ENCODE results near the gene NDUFAF3. TPM values are rescaled to one million over a fixed set of nuclear protein-coding genes. Genes with fewer than 3 reads are reported as not detected.
A peak's percentile ranks its signal among the peaks of the same experiment; 100 is the strongest.
"Not testable (repeated sequence)": the region's sequence is repeated elsewhere in the genome, so short reads cannot be mapped to it uniquely, and the experiment has no call there.

The NDUFAF3 gene
- total and polyA plus RNA-seq, 10 of the 15 experiments (the other 5 are each of a cell fraction or from before 2014, with no cell fraction given): 25.4 to 228 (median 63.9) TPM

DNA sequence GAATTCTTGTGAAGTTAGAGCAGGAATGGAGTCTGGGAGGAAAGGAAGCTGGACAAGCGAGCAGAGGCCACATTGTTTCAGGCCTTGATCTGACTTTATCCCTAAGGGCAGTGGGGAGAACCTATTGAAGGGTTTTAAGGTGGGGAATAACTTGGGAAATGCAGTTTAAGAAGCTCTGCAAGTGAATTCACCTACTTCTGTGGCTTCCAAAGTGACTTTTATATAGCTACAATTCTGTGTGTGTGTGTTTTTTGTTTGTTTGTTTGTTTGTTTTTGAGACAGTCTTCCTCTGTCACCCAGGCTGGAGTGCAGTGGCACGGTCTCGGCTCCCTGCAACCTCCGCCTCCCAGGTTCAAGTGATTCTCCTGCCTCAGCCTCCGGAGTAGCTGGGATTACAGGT lies 13.3 kb upstream of the NDUFAF3 start:
- ATAC-seq; H4K20me1 ChIP-seq (ENCODE audit: control insufficient read depth, insufficient read depth); DNase-seq (ENCODE audit: low read depth, low spot score); intact Hi-C loops (cut with micrococcal nuclease; ENCODE audit: unreplicated experiment); in situ Hi-C loops (cut with MboI); H2AFZ ChIP-seq (ENCODE audit: control insufficient read depth, low read depth, low read length); H3K9me3 ChIP-seq (replicated peaks; ENCODE audit: control insufficient read depth, insufficient read depth, low read length); H3K27ac ChIP-seq (ENCODE audit: control insufficient read depth, insufficient read depth); H3K27me3 ChIP-seq (replicated peaks in 1 of 2; ENCODE audit: control insufficient read depth in 2 of 2, insufficient read depth in 2 of 2, low read length in 1 of 2); FAIRE-seq: not testable (repeated sequence)
- POLR2A ChIA-PET: interaction anchor here (0.6 to 4.0 kb wide), 7 partner anchors 9 to 461 kb away, joined by 3 to 67 read pairs (median 7); partner anchors contain the start of genes DALRD3, IMPDH2, IP6K2 and P4HTM
- H3K4me2 ChIP-seq (ENCODE audit: control insufficient read depth, insufficient read depth): peak overlapping the region; percentile 91
- TF ChIP-seq POLR2AphosphoS5 (IDR thresholded peaks at IDR 0.05; ENCODE audit: low read length): 0 out of 2 replicates have a peak, but pooled peaks have one; percentile 5
- BruUV-seq (replicated peaks): TSS peak; percentile 58
- H3K79me2 ChIP-seq (ENCODE audit: control insufficient read depth, insufficient read depth, low read length): peaks cover 30% of the 10 kb centered on the region
- WGBS (ENCODE audit: insufficient coverage, insufficient replicate concordance, low lambda C conversion rate, missing lambda C conversion rate): 91% methylated on average over 5 of the region's 5 CpGs
- H3K36me3 ChIP-seq (ENCODE audit: control insufficient read depth in 2 of 2, insufficient read depth in 2 of 2, low read length in 1 of 2): peaks cover 10 to 11% of the 10 kb centered on the region in 2 experiments
- H3K4me3 ChIP-seq: peak overlapping the region; percentile 83
- SMC1A ChIA-PET (ENCODE audit: uncharacterized antibody, unreplicated experiment): interaction anchor here (2.6 to 4.9 kb wide), 2 partner anchors 10 to 19 kb away, joined by 21 to 57 read pairs; partner anchors contain the start of genes DALRD3 and P4HTM
- CTCF ChIA-PET: interaction anchor here (0.5 to 5.5 kb wide), 4 partner anchors 11 to 58 kb away, joined by 4 to 123 read pairs (median 44); partner anchors contain the start of genes DALRD3, IMPDH2, NDUFAF3 and P4HTM
- H3K4me1 ChIP-seq (ENCODE audit: control insufficient read depth, insufficient read depth, low read length): peaks cover 16% of the 10 kb centered on the region
- peak overlapping the region; percentile 61 for H3K9ac ChIP-seq (ENCODE audit: control insufficient read depth, insufficient read depth, low read length)
- RAD21 ChIA-PET (ENCODE audit: unreplicated experiment): interaction anchor here (1.0 to 3.7 kb wide), 4 partner anchors 10 to 85 kb away, joined by 4 to 44 read pairs (median 30); partner anchors contain the start of genes DALRD3, NDUFAF3, P4HTM and QRICH1

DNA sequence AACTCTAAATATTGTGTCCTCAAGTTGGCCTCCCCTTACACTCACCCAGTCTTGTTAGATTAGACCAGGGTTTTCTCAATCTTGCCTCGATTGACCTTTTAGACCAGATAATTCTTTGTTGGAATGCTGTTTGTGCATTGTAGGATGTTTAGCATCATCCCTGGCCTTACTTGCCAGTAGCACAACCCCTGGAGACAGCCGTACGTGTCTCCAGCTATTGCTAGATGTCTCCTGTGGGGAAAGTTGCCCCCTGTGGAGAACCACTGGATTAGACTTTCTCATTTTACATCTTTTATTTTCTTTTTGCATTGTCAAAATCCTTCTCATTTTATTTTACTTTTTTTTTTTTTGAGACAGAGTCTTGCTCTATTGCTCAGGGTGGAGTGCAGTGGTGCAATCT lies 12.5 kb upstream of the NDUFAF3 start:
- SMC1A ChIA-PET (ENCODE audit: uncharacterized antibody, unreplicated experiment): interaction anchor here (0.6 to 4.9 kb wide), 2 partner anchors 19 to 824 kb away, joined by 3 to 57 read pairs; partner anchors contain the start of gene P4HTM
- TF ChIP-seq FOS (IDR thresholded peaks at IDR 0.05; ENCODE audit: borderline replicate concordance, extremely low read depth, insufficient read length): no peak
- no peak for TF ChIP-seq ZNF274 (IDR thresholded peaks at IDR 0.05; ENCODE audit: insufficient read depth, insufficient read length)
- TF ChIP-seq, protein P1, sequence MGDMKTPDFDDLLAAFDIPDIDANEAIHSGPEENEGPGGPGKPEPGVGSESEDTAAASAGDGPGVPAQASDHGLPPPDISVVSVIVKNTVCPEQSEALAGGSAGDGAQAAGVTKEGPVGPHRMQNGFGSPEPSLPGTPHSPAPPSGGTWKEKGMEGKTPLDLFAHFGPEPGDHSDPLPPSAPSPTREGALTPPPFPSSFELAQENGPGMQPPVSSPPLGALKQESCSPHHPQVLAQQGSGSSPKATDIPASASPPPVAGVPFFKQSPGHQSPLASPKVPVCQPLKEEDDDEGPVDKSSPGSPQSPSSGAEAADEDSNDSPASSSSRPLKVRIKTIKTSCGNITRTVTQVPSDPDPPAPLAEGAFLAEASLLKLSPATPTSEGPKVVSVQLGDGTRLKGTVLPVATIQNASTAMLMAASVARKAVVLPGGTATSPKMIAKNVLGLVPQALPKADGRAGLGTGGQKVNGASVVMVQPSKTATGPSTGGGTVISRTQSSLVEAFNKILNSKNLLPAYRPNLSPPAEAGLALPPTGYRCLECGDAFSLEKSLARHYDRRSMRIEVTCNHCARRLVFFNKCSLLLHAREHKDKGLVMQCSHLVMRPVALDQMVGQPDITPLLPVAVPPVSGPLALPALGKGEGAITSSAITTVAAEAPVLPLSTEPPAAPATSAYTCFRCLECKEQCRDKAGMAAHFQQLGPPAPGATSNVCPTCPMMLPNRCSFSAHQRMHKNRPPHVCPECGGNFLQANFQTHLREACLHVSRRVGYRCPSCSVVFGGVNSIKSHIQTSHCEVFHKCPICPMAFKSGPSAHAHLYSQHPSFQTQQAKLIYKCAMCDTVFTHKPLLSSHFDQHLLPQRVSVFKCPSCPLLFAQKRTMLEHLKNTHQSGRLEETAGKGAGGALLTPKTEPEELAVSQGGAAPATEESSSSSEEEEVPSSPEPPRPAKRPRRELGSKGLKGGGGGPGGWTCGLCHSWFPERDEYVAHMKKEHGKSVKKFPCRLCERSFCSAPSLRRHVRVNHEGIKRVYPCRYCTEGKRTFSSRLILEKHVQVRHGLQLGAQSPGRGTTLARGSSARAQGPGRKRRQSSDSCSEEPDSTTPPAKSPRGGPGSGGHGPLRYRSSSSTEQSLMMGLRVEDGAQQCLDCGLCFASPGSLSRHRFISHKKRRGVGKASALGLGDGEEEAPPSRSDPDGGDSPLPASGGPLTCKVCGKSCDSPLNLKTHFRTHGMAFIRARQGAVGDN (IDR thresholded peaks at IDR 0.05): no peak
- TF ChIP-seq STAT1 (conservative IDR thresholded peaks at IDR 0.05): no peak
- TF ChIP-seq CHD4 (IDR thresholded peaks at IDR 0.05): no peak
- TF ChIP-seq, protein P2, sequence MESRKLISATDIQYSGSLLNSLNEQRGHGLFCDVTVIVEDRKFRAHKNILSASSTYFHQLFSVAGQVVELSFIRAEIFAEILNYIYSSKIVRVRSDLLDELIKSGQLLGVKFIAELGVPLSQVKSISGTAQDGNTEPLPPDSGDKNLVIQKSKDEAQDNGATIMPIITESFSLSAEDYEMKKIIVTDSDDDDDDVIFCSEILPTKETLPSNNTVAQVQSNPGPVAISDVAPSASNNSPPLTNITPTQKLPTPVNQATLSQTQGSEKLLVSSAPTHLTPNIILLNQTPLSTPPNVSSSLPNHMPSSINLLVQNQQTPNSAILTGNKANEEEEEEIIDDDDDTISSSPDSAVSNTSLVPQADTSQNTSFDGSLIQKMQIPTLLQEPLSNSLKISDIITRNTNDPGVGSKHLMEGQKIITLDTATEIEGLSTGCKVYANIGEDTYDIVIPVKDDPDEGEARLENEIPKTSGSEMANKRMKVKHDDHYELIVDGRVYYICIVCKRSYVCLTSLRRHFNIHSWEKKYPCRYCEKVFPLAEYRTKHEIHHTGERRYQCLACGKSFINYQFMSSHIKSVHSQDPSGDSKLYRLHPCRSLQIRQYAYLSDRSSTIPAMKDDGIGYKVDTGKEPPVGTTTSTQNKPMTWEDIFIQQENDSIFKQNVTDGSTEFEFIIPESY (IDR thresholded peaks at IDR 0.05): no peak
- TF ChIP-seq NR2F1 (conservative IDR thresholded peaks at IDR 0.05): no peak

More for the DNA sequence above, 12.5 kb upstream of the NDUFAF3 start:
- Histone ChIP-seq H3K4me2 (ENCODE audit: control insufficient read depth, insufficient read depth) (no peak overlapping the region), H3K27me3 (replicated peaks in 1 of 2; ENCODE audit: control insufficient read depth in 2 of 2, insufficient read depth in 2 of 2, low read length in 1 of 2) (no peaks in the 10 kb centered on the region), H2AFZ (ENCODE audit: control insufficient read depth, low read depth, low read length) (no peak overlapping the region), H3K79me2 (ENCODE audit: control insufficient read depth, insufficient read depth, low read length) (peaks cover 31% of the 10 kb centered on the region), H3K27ac (ENCODE audit: control insufficient read depth, insufficient read depth) (no peak overlapping the region), H3K36me3 (ENCODE audit: control insufficient read depth in 2 of 2, insufficient read depth in 2 of 2, low read length in 1 of 2) (peaks cover 14% of the 10 kb centered on the region in 2 experiments), H3K4me1 (ENCODE audit: control insufficient read depth, insufficient read depth, low read length) (peaks cover 16% of the 10 kb centered on the region), H3K9ac (ENCODE audit: control insufficient read depth, insufficient read depth, low read length) (no peak overlapping the region), H4K20me1 (ENCODE audit: control insufficient read depth, insufficient read depth) (peaks cover 8% of the 10 kb centered on the region; the same call in 1 of the 2 replicates), H3K9me3 (replicated peaks; ENCODE audit: control insufficient read depth, insufficient read depth, low read length) (no peaks in the 10 kb centered on the region), H3K4me3 (no peak overlapping the region)
- ChIA-PET POLR2A (interaction anchor here (0.7 to 4.0 kb wide), 5 partner anchors 8 to 155 kb away, joined by 3 to 67 read pairs (median 10); partner anchors contain the start of genes DALRD3, IMPDH2 and P4HTM), CTCF (interaction anchor here (1.7 to 5.5 kb wide), 3 partner anchors 10 to 20 kb away, joined by 4 to 123 read pairs (median 83); partner anchors contain the start of genes DALRD3, IMPDH2, NDUFAF3 and P4HTM), RAD21 (ENCODE audit: unreplicated experiment) (interaction anchor here (1.0 to 3.7 kb wide), 3 partner anchors 9 to 21 kb away, joined by 4 to 44 read pairs (median 40); partner anchors contain the start of genes DALRD3, NDUFAF3 and P4HTM)
- in situ Hi-C loops (cut with MboI): no loop called here
- FAIRE-seq (no peak), DNase-seq (ENCODE audit: low read depth, low spot score) (no peak), ATAC-seq (no peak)
- BruUV-seq (replicated peaks): no TSS peak
- 93% methylated on average over 3 of the region's 3 CpGs for WGBS (ENCODE audit: insufficient coverage, insufficient replicate concordance, low lambda C conversion rate, missing lambda C conversion rate)
- intact Hi-C loops (cut with micrococcal nuclease; ENCODE audit: unreplicated experiment): no loop called here

All from GM12878 (cell line).